GM19240 (cell line): ENCODE data around the gene CPEB2.

Experiments used
- DNase-seq: peaks from one replicate; pipeline ENCODE4 v3.0.0; 2011; ENCODE audit warnings: low spot score; ENCODE audit not compliant: insufficient read length

The CPEB2 gene

DNA sequence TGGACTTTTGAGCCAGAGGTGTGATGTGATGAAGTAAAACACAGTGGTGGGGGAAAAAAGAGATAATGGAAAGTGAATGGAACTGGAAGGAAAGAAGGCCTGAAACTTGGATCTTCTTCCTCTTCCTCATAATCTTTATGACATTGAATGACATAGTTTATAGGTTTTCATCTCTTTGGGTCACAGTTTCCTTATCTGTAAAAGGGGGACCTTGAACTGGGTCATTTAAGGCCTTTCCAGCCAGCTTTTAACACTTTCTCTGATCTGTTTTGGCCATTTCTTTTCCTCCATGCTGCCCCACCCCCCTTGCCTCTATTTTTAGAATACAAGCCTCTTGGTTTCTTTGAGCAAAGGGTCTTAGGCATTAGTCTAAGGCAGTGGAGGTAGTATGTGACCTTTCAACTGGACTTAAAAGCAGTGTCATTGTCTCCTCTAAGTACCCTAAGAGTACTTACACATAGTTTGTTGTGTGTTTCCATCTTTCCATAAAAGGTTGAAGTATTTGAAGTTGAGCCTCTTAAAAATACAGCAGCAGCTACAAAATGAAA lies 7.8 kb downstream of the CPEB2 start:
- no peak for DNase-seq

DNA sequence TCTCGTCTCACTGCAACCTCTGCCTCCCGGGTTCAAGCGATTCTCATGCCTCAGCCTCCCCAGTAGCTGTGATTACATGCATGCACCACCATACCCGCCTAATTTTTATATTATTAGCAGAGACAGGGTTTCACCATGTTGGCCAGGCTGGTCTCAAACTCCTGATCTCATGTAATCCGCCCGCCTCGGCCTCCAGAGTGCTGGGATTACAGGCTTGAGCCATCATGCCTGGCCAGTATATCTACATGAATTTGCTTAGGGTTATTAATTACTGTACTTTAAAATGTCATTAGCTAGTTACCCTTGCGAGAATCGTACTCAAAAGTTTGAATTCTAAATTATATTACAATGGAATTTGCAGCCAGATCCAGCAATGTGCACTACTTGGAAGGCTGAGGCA lies 8.9 kb downstream of the CPEB2 start:
- DNase-seq, result no peak

DNA sequence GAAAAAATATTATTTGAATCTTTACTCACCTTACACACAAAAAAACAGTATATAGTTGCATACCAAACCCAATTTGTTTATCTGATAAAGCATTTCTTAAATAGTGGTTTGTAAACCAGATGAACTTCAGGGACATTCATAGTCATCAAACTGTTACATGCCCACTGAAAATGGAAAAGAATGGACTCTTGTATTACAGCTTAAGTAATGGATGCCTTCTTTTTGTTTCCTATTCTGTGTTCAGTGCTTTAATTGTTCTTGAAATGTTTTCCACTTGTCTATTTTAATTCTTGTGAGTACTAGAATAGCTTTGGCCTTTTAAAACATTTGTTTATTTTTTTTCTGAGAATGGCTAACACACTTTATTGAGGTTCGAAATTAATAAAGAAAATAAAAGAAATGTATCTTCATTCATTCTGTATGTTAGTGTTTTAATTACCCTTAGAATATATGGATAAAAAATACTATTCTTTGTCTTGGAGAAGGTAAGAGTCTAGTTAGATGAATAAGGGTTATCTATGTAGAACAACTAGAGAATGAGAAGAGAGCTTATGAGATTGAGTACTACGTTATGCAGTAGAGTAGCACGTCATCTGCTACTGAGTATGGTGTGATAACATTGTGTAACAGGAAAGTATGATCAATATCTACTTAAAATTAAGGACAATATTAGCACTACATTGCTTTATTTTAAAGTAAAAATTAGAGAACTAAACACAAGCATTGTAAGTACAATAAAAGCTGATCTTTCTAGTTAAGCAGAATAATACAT lies 9.9 kb downstream of the CPEB2 start:
- no peak for DNase-seq

DNA sequence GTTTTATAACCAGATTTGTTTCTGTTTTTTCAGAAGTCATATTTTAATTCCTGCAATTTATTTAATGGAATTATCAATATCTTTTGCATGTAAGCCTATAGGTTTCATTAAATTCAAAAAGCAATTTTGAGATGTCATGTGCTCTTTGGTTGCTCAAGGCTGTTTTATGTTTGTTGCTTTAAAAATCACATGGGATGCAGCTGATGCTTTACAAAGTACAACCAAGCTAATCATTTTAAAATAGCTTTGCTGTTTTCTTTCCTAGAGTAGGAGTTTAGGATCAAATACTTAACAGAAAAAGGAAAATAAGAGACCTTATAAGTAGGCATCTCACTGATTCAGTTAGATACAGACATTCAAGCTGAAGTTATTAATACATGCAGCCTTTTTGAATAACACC lies 11.3 kb downstream of the CPEB2 start:
- DNase-seq, result no peak

DNA sequence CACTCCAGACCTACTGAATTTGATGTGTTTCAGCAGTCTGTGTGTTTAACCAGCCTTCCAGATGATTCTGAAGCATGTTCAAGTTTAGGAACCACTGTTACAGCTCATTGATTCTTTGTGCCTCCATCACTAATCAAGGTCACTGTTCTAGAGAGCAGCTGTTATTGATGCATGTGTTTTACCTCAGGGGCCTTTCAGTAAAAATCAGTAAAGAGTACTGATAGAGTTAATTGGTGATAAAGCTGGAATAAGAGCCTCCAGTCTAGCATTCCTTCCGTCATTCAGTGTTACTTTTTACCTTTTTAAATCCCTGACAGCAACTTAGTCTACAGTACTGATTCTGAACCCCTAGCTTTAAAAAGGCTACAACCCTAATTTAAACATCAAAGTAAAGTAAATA lies 12.9 kb downstream of the CPEB2 start:
- no peak for DNase-seq

DNA sequence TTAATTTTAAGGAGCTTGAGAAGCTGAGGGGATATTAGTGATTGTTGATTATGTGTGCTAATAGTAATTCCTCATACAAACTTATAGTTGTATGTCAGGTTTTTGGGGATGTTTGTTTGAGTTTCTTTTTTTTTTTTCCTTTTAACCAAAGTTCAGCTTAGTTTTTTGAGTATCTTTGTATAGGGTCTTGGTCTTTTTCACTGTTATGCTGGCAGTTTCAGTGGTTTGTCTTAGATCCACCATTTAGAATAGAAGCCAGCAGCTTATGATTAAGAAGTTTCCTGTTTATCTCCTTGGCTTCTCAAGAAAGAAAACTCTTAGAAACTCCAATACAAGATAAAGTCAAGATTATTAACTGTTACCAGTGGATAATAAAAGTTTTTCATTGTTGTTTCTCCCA lies 16.1 kb downstream of the CPEB2 start:
- DNase-seq, result no peak

DNA sequence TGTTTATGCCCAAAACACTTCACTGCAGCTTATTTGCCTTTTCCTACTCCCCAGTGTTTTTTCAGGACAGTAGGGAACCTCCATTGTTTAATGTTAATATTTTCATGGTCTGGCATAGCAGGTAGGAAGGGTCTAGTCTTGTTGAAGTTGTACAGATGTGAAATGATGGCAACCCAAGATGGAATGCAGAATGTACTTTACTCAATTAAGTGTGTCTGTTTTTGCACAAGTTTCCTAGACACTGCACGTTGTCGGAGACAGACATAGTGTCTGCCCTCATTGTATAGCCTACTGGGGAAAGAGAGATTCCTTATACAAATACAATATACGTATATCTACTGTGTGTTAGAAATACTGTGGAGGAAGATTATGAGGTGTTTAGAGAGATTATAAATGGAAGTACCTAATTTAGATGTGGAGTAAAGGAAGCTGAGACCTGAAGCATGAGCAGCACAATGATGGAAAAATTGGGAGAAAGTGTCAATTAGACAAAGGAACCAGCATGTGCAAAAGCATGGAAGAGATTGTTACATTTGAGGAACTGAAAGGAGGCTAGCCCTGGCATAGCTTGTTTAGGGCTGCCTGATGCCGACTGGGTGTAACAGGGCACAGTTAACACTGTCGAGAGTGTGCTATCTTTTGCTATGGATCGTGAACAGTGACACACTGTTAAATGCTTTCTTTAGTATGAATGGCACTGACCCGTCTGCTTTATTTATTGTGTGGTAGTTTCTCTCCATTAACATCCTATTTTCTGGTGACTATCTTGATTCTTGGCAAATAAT lies 18.4 kb downstream of the CPEB2 start:
- DNase-seq, result no peak

DNA sequence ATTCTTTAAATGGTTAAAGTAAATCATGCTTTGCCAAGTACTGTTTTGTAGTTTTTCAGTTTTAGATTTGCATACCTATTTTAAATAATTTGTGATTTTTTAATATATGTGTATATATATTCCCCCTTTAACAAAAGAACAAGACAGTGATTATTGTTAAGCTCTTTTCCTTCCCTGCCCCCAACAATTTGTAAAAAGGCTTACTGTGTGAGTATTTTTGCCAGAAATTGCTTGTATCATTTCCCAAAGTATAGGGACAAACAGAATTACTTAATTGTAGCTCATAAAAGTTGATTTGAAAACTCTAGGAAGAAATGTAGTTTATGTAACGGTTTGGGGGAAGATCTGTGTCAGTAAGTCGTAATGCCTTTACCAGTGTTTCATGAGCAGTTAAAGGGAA lies 19.0 kb downstream of the CPEB2 start:
- no peak for DNase-seq

DNA sequence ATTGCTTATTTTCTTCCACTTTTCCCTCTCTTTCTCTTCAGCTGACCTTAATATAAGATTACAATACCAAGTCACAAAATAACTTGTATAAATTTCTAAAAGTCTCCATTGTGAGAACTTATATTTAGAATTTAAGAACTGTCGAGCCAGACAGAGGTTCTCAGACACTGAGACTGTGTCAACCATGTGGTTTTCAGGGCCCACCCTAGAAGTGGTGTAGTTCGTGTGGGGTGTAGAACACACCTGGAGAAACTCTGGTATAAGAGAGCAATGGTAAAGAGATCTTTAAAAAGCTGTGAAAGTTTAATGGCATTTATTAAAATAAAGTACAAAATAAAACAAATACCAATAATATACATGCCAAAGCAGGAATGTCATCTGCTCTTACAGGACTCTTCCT lies 19.7 kb downstream of the CPEB2 start:
- no peak for DNase-seq

DNA sequence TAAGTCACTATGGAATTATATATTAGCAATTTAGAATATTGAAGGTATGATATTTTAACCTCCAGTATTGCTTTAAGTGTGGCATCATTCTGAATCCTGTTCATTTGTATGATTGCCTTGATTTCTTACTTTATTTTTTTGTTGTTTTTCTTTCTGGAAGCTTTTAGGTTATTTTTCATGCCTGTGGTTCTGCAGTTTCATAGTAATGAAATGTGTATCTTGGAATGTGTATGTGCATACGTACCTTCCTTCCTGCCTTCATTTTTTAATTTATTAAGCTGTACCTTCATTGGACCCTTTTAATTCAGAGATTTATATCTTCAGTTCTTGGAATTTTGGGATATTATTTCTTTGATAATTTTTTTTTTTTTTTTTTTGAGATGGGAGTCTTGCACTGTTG lies 22.1 kb downstream of the CPEB2 start:
- no peak for DNase-seq

DNA sequence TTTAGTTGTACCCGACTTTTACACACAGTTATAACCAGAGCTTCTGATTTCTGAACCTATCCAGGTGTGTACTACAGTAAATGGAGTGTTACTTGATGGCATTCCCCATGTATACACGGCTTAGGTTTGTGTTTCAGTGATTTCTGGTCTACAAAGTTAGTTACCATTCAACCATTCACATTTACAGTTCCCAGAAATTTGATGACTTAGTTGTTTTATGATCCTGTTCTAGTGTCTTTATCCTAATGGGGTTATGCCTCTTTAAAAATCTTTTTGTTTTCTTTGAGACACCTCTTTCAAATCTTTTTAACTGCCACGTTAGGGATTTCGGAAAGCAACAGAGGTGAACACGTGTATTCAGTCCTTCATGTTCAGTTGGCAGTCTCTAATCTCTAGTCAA lies 23.4 kb downstream of the CPEB2 start:
- DNase-seq, result no peak

DNA sequence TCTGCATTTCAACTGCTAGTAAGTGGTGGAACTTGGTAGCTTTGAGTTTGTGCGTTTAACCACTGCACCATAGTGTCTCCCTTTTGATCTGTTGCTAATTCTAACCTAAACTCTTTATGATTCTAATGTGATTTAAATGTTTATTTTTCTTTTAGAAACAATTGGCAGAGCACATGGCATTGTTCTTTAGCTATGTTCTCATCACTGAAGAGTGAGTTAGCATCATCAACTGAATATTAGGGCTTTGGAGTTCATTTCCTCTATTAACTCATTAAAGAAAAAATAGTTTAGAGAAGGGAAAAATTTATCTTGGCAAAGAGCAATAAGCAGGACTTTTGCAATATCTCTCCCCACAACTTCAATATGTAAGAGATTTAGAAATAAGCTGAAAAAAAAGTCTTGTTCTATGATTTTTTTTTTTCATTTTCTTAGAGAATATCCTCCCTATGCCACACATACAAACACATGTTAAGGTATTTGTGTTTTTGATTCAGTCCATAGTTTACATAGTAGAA lies 25.7 kb downstream of the CPEB2 start:
- DNase-seq, result no peak

DNA sequence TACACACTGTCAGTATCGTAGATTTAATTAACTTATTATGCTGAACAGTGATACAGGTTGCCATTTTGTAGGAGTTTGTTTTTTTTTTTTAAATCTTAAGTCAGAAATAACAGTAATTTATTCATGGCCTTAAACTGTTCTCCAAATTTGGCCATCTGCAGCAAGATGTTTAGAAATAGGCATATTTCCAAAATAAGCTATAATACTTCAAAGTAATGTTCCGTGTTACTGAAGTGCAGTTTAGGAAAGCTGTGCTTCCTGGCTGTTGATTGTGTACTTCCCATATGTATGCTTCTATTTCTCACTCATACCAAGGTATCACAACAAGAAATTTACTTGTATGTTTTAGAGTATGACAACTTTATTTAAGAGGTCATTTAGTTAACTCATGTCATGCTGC lies 28.9 kb downstream of the CPEB2 start:
- no peak for DNase-seq

DNA sequence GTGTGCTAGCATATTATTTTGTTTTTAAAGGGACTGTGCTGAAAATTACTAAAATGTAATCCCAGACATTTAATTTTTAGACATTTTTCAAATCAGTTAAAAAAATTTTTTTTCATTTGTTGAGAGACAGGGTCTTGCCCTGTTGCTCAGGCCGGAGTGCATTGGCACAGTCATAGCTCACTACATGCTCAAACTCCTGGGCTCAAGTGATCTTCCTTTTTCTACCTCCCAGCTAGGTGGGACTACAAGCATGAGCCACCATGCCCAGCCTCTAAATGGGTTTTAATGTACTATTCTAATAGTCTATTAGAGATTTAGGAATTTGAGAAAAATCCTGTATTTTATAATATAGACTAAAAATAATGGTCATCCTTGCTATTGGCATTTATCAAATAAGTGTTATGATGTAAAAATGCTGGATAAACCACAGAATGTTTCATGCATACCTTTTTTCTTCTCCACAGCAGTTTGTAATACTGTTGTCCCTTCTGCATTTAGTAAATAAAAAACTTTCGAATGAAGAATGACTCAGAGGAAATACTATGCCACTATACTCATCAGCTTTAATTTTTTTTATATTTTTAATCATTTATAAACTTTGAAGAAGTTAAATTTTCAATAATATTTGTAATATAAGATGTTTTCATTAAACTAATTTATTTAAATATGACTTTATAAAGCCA lies 29.9 kb downstream of the CPEB2 start:
- no peak for DNase-seq

DNA sequence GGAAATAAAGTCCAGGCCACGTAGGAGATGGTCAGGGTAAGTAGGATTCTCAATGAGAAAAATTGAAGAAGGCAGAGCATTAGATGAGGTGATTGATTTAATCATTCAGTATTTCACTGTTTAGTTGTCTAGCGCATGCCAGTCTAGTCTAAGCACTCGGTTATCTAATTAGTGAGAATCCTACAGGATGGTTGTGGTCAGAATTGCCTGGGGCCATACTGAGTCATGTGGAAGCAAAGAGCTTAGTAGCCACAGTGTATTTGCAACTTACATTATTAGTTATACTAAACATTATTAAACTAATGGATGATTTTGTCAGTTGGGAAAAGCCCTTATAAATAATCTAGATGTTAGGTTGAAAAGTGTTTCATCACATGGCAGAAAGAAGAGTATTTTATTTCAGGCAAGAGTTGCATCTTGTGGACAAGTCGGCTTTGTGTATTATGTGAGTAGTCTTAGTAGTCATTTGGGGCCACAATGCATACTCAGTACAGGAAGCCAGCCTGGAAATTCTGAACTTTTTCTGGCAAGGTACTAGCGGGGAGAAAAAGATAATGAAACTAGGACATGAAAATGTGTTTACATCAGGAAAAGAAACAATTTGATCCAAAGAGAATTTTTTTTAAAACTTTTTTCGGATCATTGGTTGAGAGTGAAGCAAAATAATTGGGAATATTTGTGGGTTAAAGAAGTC lies 31.9 kb downstream of the CPEB2 start:
- no peak for DNase-seq

DNA sequence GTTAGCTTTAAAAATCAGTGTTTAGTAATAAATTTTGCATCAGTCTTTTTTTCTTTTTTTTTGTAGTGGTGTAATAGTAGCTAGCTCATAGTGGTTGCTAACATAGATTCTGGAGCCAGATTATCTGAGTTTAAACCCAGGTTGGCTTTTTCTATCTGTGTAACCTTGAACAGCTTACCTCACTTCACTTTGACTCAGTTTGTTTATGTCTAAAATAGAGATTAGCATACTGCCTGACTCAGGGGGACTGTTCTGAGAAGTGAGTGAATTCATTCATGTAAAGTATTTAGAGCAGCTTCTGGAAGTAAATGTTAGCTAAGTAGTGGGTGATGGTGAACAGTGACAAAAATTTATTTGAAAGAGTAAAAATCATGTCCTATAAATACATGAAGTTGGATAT lies 32.9 kb downstream of the CPEB2 start:
- DNase-seq, result no peak

DNA sequence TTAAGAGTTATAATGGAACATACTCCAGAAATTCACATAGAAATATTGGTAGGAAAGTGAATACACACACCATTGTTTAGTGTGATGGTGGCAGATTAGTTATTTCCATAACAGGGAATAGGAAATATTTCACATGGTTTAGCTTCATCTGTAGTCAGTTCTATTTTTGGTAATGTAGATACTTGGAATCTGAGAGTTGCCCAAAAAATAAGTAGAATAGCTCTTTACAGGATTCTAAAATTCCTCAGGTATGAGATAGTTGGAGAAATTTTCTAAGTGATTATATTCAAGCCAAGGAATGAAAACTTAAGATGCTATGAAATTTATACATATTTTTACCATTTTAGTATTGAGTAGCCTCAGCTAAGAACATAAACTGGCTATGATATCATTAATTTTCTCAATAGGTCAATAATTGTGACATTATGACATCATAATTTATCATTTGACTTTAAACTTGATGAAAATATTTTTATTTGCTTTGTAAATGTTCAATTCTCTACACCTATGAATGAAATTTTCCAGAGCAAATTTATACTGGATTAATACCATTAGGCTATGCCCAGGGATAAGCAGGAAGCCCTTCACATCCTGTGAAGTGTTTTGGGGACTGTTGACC lies 35.8 kb downstream of the CPEB2 start:
- no peak for DNase-seq

DNA sequence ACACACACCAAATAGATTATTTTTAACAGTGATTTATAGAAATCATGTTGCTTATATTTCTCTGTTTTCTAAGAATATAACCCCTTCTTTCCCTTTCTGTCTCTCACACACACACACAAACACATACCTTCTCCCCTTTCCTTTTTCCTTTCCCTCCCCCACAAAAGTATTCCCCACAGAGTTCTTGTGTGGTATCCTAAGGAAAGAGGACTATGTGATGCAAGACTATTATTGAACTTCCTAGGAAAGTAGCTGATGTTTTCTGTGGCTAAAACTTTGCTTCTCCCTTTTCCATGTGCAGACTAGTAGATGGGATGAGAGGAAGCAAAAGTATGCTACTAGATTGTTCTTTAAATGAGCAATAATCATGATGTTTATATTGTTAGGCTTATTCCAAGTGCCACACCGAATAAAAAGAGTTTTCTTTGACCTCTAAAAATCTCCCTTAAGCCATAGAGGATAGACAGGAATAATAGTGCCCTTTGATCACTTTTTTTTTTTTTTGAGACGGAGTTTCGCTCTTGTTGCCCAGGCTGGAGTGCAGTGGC lies 38.7 kb downstream of the CPEB2 start:
- DNase-seq, result no peak

DNA sequence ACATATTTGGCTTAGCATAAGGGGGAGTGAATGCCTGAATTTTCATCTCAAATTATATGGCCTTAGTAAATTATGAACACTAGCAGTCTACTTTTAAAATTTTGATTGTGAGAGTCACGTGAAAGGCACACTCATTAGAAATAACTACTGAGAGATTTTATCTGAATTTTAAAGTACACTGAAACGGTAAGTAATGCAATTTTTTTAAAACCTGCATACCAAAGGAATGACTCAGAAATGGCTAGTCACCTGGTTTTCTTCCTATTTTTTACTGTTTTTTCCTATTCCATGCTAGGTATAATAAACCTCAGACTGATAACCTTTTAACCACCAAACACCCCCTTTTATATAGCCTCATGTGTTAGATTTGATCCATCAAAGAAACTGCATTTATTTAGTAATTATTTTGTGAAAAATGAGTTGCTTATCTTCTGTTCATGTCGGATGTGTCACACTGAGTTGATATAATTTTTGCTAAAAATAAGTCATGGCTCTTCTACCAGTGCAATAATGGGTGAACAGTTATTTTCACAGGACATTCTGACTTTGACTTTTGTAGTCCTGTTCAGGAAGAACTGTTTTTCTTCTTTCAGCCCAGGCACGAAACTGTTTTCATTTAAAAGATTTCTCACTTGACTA lies 40.4 kb downstream of the CPEB2 start:
- DNase-seq, result no peak

DNA sequence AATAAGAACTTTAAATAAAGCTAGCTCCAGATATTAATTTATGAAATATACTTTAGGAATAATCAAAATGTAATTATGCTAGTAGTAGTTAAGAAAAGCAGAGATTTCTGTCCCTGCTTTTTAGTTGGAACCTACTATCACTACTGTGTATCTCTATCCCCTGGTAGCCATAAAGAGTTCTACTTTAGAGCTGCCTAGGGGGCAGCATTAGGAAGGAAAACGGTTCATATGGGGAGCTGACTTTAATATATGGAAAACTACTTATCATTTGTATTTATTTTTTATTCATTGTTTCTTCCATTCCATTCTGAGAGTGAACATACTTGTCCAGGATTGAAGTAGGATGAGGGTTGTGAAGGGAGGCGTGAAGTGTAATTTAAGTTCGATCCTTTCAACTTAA lies 40.9 kb downstream of the CPEB2 start:
- DNase-seq, result no peak
